Right kidney (tissue), 1 donor: ENCODE results near the gene CHST11.

Source experiments
- DNase-seq: peaks from one replicate; pipeline ENCODE4 v3.0.0-alpha.2; 2016

Gene CHST11

GRCh38 chr12:104631867-104632266 lies 175.1 kb downstream of the CHST11 start:
- no peak for DNase-seq

- DNase-seq: no peak
These were observed 176.0 kb downstream of the CHST11 start for GRCh38 chr12:104632724-104633201.

GRCh38 chr12:104634044-104634443 lies 177.3 kb downstream of the CHST11 start:
- no peak for DNase-seq

- no peak for DNase-seq
These were observed 178.1 kb downstream of the CHST11 start for GRCh38 chr12:104634852-104635251.

- no peak for DNase-seq
These were observed 179.0 kb downstream of the CHST11 start for GRCh38 chr12:104635607-104636343.

GRCh38 chr12:104636496-104636895 lies 179.7 kb downstream of the CHST11 start:
- no peak for DNase-seq

GRCh38 chr12:104637604-104638003 lies 180.9 kb downstream of the CHST11 start:
- no peak for DNase-seq

GRCh38 chr12:104638218-104638850 lies 181.6 kb downstream of the CHST11 start:
- DNase-seq: no peak

- DNase-seq: no peak
These were observed 182.1 kb downstream of the CHST11 start for GRCh38 chr12:104638851-104639240.

- no peak for DNase-seq
These were observed 184.2 kb downstream of the CHST11 start for GRCh38 chr12:104640956-104641355.

GRCh38 chr12:104641862-104642261 lies 185.1 kb downstream of the CHST11 start:
- no peak for DNase-seq

GRCh38 chr12:104643093-104643818 lies 186.5 kb downstream of the CHST11 start:
- no peak for DNase-seq

- DNase-seq: no peak
These were observed 187.3 kb downstream of the CHST11 start for GRCh38 chr12:104643819-104644669.

GRCh38 chr12:104648756-104649155 lies 192.0 kb downstream of the CHST11 start:
- DNase-seq: no peak

- DNase-seq: no peak
These were observed 192.6 kb downstream of the CHST11 start for GRCh38 chr12:104649217-104649824.

- no peak for DNase-seq
These were observed 193.2 kb downstream of the CHST11 start for GRCh38 chr12:104649921-104650320.

GRCh38 chr12:104650541-104650940 lies 193.8 kb downstream of the CHST11 start:
- no peak for DNase-seq

GRCh38 chr12:104651811-104652210 lies 195.1 kb downstream of the CHST11 start:
- no peak for DNase-seq

- DNase-seq: no peak
These were observed 195.6 kb downstream of the CHST11 start for GRCh38 chr12:104652358-104652757.

- no peak for DNase-seq
These were observed 196.2 kb downstream of the CHST11 start for GRCh38 chr12:104652910-104653309.

- DNase-seq: no peak
These were observed 197.2 kb downstream of the CHST11 start for GRCh38 chr12:104653730-104654664.
